ENCODE data around the gene ZDHHC11. TPM values are rescaled to one million over a fixed set of nuclear protein-coding genes. Genes with fewer than 3 reads are reported as not detected.
"Not testable (repeated sequence)": the region's sequence is repeated elsewhere in the genome, so short reads cannot be mapped to it uniquely, and the experiment has no call there.

ZDHHC11 gene
- total RNA-seq, 1 experiment from 2014 or later: 26.0 TPM

DNA sequence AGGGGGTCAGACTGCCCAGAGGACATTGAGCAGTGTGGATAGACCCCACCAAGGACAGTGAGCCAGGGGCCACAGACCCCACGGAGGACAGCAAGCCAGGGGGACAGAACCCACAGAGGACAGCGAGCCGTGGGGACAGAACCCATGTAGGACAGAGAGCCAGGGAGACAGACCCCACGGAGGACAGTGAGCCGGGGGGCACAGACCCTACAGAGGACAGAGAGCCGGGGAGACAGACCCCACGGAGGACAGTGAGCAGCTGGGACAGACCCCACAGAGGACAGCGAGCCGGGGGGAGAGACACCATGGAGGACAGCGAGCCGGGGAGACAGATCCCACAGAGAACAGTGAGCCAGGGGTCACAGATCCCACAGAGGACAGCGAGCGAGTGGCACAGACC lies 3.4 kb upstream of the ZDHHC11 start:
- BruUV-seq (replicated peaks): no TSS peak
- Histone ChIP-seq H4K20me1 (ENCODE audit: low read length) (no peaks in the 10 kb centered on the region), H3K4me3 (ENCODE audit: low read length) (no peak overlapping the region), H3K27ac (ENCODE audit: low read length) (no peak overlapping the region), H3K4me1 (ENCODE audit: insufficient read depth, low read length) (peaks cover 15% of the 10 kb centered on the region; the same call in 1 of the 2 replicates), H3F3A (ENCODE audit: low read length, unreplicated experiment) (no peaks in the 10 kb centered on the region), H3K9me3 (ENCODE audit: low read length) (no peaks in the 10 kb centered on the region), H3K9ac (ENCODE audit: low read length) (no peak overlapping the region), H3K27me3 (ENCODE audit: low read length) (no peaks in the 10 kb centered on the region), H3K9me2 (replicated peaks; ENCODE audit: low read length) (no peaks in the 10 kb centered on the region), H3K79me2 (ENCODE audit: low read length) (no peaks in the 10 kb centered on the region), H2AFZ (ENCODE audit: low read length) (no peak overlapping the region), H3K36me3 (ENCODE audit: low read depth, low read length) (no peaks in the 10 kb centered on the region), H3K4me2 (ENCODE audit: low read length) (no peak overlapping the region)
- ChIA-PET CTCF (no interaction called here), POLR2A (ENCODE audit: unreplicated experiment) (interaction anchor here (0.6 kb wide), 1 partner anchor 39 kb away, joined by 3 read pairs; the partner anchor contains the start of genes BRD9 and TRIP13)
- no peak for ATAC-seq
- intact Hi-C loops (cut with micrococcal nuclease): loop anchor here (5.0 kb wide), 1 partner anchor 182 kb away; no protein-coding TSS in a partner anchor
- TF ChIP-seq EZH2phosphoT487 (IDR thresholded peaks at IDR 0.05; ENCODE audit: borderline replicate concordance, low read length): no peak
- DNase-seq: no peak

DNA sequence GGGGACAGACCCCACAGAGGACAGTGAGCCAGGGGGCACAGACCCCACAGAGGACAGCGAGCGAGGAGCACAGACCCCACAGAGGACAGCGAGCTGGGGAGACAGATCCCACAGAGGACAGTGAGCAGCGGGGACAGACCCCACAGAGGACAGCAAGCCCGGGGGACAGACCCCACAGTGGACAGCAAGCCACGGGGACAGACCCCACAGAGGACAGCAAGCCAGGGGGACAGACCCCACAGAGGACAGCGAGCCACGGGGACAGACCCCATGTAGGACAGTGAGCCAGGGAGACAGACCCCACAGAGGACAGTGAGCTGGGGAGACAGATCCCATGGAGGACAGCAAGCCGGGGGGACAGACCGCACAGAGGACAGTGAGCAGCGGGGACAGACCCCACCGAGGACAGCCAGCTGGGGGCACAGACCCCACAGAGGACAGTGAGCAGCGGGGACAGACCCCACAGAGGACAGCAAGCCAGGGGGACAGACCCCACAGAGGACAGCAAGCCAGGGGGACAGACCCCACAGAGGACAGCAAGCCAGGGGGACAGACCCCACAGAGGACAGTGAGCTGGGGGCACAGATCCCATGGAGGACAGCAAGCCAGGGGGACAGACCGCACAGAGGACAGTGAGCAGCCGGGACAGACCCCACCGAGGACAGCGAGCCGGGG lies 2.8 kb upstream of the ZDHHC11 start:
- H3K79me2 ChIP-seq (ENCODE audit: low read length); H3K9me2 ChIP-seq (replicated peaks; ENCODE audit: low read length); H3K4me2 ChIP-seq (ENCODE audit: low read length); H4K20me1 ChIP-seq (ENCODE audit: low read length); H2AFZ ChIP-seq (ENCODE audit: low read length); ATAC-seq; H3K27ac ChIP-seq (ENCODE audit: low read length); BruUV-seq (replicated peaks); H3K27me3 ChIP-seq (ENCODE audit: low read length); H3K9ac ChIP-seq (ENCODE audit: low read length); H3F3A ChIP-seq (ENCODE audit: low read length, unreplicated experiment); H3K9me3 ChIP-seq (ENCODE audit: low read length); H3K4me3 ChIP-seq (ENCODE audit: low read length); CTCF ChIA-PET; H3K36me3 ChIP-seq (ENCODE audit: low read depth, low read length); DNase-seq: not testable (repeated sequence)
- intact Hi-C loops (cut with micrococcal nuclease): loop anchor here (5.0 kb wide), 1 partner anchor 181 kb away; no protein-coding TSS in a partner anchor
- POLR2A ChIA-PET (ENCODE audit: unreplicated experiment): interaction anchor here (0.6 kb wide), 1 partner anchor 39 kb away, joined by 3 read pairs; the partner anchor contains the start of genes BRD9 and TRIP13
- H3K4me1 ChIP-seq (ENCODE audit: insufficient read depth, low read length): peaks cover 15% of the 10 kb centered on the region; the same call in 1 of the 2 replicates

DNA sequence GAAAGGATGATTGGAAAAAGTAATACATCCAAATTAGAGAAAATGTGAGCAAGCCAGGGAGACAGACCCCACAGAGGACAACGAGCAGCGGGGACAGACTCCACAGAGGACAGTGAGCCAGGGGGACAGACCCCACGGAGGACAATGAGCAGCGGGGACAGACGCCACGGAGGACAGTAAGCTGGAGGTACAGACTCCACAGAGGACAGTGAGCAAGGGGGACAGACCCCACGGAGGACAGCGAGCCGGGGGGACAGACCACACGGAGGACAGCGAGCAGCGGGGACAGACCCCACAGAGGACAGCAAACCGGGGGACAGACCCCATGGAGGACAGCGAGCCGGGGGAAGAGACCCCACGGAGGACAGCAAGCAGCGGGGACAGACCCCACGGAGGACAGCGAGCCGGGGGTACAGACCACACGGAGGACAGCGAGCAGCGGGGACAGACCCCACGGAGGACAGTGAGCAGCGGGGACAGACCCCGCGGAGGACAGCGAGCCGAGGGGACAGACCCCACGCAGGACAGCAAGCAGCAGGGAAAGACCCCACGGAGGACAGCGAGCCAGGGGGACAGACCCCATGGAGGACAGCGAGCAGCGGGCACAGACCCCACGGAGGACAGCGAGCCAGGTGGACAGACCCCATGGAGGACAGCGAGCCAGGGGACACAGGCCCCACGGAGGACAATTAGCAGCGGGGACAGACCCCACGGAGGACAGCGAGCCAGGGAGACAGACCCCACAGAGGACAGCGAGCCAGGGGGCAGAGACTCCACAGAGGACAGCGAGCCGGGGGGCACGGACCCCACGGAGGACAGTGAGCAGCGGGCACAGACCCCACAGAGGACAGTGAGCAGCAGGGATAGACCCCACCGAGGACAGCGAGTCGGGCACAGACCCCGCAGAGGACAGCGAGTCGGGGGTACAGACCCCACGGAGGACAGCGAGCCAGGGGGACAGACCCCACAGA lies 1.9 kb upstream of the ZDHHC11 start:
- TF ChIP-seq EZH2 (IDR thresholded peaks at IDR 0.05; ENCODE audit: low read length, unreplicated experiment) (no peak), EZH2phosphoT487 (IDR thresholded peaks at IDR 0.05; ENCODE audit: borderline replicate concordance, low read length) (no peak)
- TF ChIP-seq, protein P1, sequence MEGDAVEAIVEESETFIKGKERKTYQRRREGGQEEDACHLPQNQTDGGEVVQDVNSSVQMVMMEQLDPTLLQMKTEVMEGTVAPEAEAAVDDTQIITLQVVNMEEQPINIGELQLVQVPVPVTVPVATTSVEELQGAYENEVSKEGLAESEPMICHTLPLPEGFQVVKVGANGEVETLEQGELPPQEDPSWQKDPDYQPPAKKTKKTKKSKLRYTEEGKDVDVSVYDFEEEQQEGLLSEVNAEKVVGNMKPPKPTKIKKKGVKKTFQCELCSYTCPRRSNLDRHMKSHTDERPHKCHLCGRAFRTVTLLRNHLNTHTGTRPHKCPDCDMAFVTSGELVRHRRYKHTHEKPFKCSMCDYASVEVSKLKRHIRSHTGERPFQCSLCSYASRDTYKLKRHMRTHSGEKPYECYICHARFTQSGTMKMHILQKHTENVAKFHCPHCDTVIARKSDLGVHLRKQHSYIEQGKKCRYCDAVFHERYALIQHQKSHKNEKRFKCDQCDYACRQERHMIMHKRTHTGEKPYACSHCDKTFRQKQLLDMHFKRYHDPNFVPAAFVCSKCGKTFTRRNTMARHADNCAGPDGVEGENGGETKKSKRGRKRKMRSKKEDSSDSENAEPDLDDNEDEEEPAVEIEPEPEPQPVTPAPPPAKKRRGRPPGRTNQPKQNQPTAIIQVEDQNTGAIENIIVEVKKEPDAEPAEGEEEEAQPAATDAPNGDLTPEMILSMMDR (conservative IDR thresholded peaks at IDR 0.05; ENCODE audit: low read depth, low read length): no peak
- Histone ChIP-seq H3F3A (ENCODE audit: low read length, unreplicated experiment) (no peaks in the 10 kb centered on the region), H4K20me1 (ENCODE audit: low read length) (no peaks in the 10 kb centered on the region), H3K27ac (ENCODE audit: low read length) (no peak overlapping the region), H3K9me3 (ENCODE audit: low read length) (no peaks in the 10 kb centered on the region), H3K9ac (ENCODE audit: low read length) (no peak overlapping the region), H3K36me3 (ENCODE audit: low read depth, low read length) (no peaks in the 10 kb centered on the region), H3K9me2 (replicated peaks; ENCODE audit: low read length) (no peaks in the 10 kb centered on the region), H3K27me3 (ENCODE audit: low read length) (no peaks in the 10 kb centered on the region), H3K4me1 (ENCODE audit: insufficient read depth, low read length) (peaks cover 15% of the 10 kb centered on the region; the same call in 1 of the 2 replicates), H3K4me2 (ENCODE audit: low read length) (no peak overlapping the region), H3K4me3 (ENCODE audit: low read length) (no peak overlapping the region), H2AFZ (ENCODE audit: low read length) (no peak overlapping the region), H3K79me2 (ENCODE audit: low read length) (no peaks in the 10 kb centered on the region)
- BruUV-seq (replicated peaks): no TSS peak
- ChIA-PET POLR2A (ENCODE audit: unreplicated experiment) (no interaction called here), CTCF (no interaction called here)
- ATAC-seq (no peak), DNase-seq (no peak)
- intact Hi-C loops (cut with micrococcal nuclease): loop anchor here (5.0 kb wide), 1 partner anchor 180 kb away; no protein-coding TSS in a partner anchor
